K562 (cell line): ENCODE results near the gene FBXO17. TPM values are rescaled to one million over a fixed set of nuclear protein-coding genes. Genes with fewer than 3 reads are reported as not detected.

Experiments used
- ARID2 ChIP-seq: fragments of 450-650 bp; IDR thresholded peaks from 2 replicates; pipeline ENCODE4 v1.6.1; 2017; ENCODE audit warnings: antibody characterized with exemption, mild to moderate bottlenecking
- CBFA2T2 ChIP-seq: fragments of 450-650 bp; conservative IDR thresholded peaks from 2 replicates; pipeline ENCODE4 v1.6.1; 2017; ENCODE audit warnings: mild to moderate bottlenecking
- CBFB ChIP-seq: sonication (generic); formaldehyde crosslinking; IDR thresholded peaks from 2 replicates; pipeline ENCODE4 v1.4.0; 2020; ENCODE audit warnings: mild to moderate bottlenecking, missing genetic modification reagents
- HNRNPL ChIP-seq: fragments of 200-400 bp; formaldehyde crosslinking; IDR thresholded peaks from 2 replicates; pipeline ENCODE4 v1.6.1; 2017; ENCODE audit warnings: low read depth, mild to moderate bottlenecking, low read length
- JUN ChIP-seq, 2 experiments: sonication (generic) in 1 of 2; formaldehyde crosslinking in 1 of 2; IDR thresholded peaks; 2 replicates each; pipeline versions ENCODE4 v1.6.1 to v1.8.0; 2012 to 2022; ENCODE audit warnings: borderline replicate concordance in 2 of 2, mild to moderate bottlenecking in 2 of 2, improper control_type of control experiment in 1 of 2, low read depth in 1 of 2, low read length in 1 of 2, missing genetic modification reagents in 1 of 2
- MAFG ChIP-seq: fragments of 450-650 bp; conservative IDR thresholded peaks from 2 replicates; pipeline ENCODE4 v1.6.1; 2016; ENCODE audit warnings: missing genetic modification characterization, missing compliant biosample characterization
- MTF1 ChIP-seq: fragments of 250-450 bp; sonication (Bioruptor Pico); IDR thresholded peaks from 2 replicates; pipeline ENCODE4 v1.9.0; 2021; ENCODE audit warnings: moderate library complexity, mild to moderate bottlenecking, inconsistent platforms, borderline replicate concordance
- NFRKB ChIP-seq: fragments of 450-650 bp; IDR thresholded peaks from 2 replicates; pipeline ENCODE4 v1.6.1; 2016; ENCODE audit warnings: low read depth
- PTBP1 ChIP-seq: fragments of 200-400 bp; formaldehyde crosslinking; IDR thresholded peaks from 2 replicates; pipeline ENCODE4 v1.6.1; 2017; ENCODE audit warnings: low read depth, low read length
- PTRF ChIP-seq: fragments of 450-650 bp; IDR thresholded peaks from 2 replicates; pipeline ENCODE4 v1.6.1; 2016; ENCODE audit warnings: mild to moderate bottlenecking, missing genetic modification characterization, missing compliant biosample characterization
- RBFOX2 ChIP-seq: fragments of 200-400 bp; formaldehyde crosslinking; IDR thresholded peaks from 2 replicates; pipeline ENCODE4 v1.6.1; 2017; ENCODE audit warnings: low read depth, mild to moderate bottlenecking, low read length, moderate library complexity
- RBM22 ChIP-seq: fragments of 200-400 bp; formaldehyde crosslinking; IDR thresholded peaks from 2 replicates; pipeline ENCODE4 v1.6.1; 2018; ENCODE audit warnings: low read length, low read depth; ENCODE audit not compliant: poor library complexity, severe bottlenecking
- RBM25 ChIP-seq: fragments of 200-400 bp; formaldehyde crosslinking; IDR thresholded peaks from 2 replicates; pipeline ENCODE4 v1.6.1; 2018; ENCODE audit warnings: low read length, low read depth, moderate library complexity; ENCODE audit not compliant: severe bottlenecking
- SMAD4 ChIP-seq: fragments of 250-450 bp; sonication (Bioruptor Pico); conservative IDR thresholded peaks from 2 replicates; pipeline ENCODE4 v1.8.0; 2021; ENCODE audit warnings: inconsistent platforms, mild to moderate bottlenecking, moderate library complexity
- SMARCA4 ChIP-seq: fragments of 450-650 bp; IDR thresholded peaks from 2 replicates; pipeline ENCODE4 v1.6.1; 2016
- ZBTB8A ChIP-seq: fragments of 450-650 bp; IDR thresholded peaks from 2 replicates; pipeline ENCODE4 v1.6.1; 2018; ENCODE audit warnings: mild to moderate bottlenecking, moderate library complexity; ENCODE audit not compliant: partially characterized antibody
- ZNF140 ChIP-seq: fragments of 250-450 bp; sonication (Bioruptor Pico); IDR thresholded peaks from 2 replicates; pipeline ENCODE4 v1.8.0; 2021; ENCODE audit warnings: moderate library complexity, mild to moderate bottlenecking, inconsistent platforms
- ZNF444 ChIP-seq: fragments of 250-450 bp; sonication (Bioruptor Pico); IDR thresholded peaks from 2 replicates; pipeline ENCODE4 v1.4.0; 2020; ENCODE audit warnings: mild to moderate bottlenecking, moderate library complexity
- polyA plus RNA-seq, 8 experiments: library from polyadenylated mRNA; depleted of rRNA in 4 of 8; stranded (reverse) in 5 of 8; unstranded in 3 of 8; fragments of >200 nt; fragmentation: Nextera tagmentation in 2 of 8; fragmentation: Illumina TruSeq in 1 of 8; extraction: Ambion mirVana in 2 of 8; extraction: Trizol in 1 of 8; gene quantifications; 2 replicates each; pipeline versions ENCODE4 v1.2.1 to v1.2.3, GENCODE V29; 2011 to 2014; ENCODE audit warnings: inconsistent platforms in 1 of 8, missing spikeins in 1 of 8
- total RNA-seq, 7 experiments: library from RNA; depleted of rRNA in 6 of 7; stranded (reverse); fragments of >200 nt in 6 of 7; fragmentation: Illumina TruSeq in 2 of 7; extraction: Trizol in 2 of 7; gene quantifications; 2 replicates each; pipeline versions ENCODE4 v1.2.1 to v1.2.3, GENCODE V29; 2011 to 2021; ENCODE audit warnings: low replicate concordance in 1 of 7
- TF ChIP-seq, protein P1 (sequence below): sonication (generic); formaldehyde crosslinking; IDR thresholded peaks from 2 replicates; pipeline ENCODE4 v1.8.0; 2022; ENCODE audit warnings: mild to moderate bottlenecking, missing genetic modification reagents, borderline replicate concordance
- TF ChIP-seq, protein P2 (sequence below): fragments of 250-450 bp; sonication (Bioruptor Pico); IDR thresholded peaks from 2 replicates; pipeline ENCODE4 v1.9.0; 2021; ENCODE audit warnings: mild to moderate bottlenecking, inconsistent platforms
- TF ChIP-seq, protein P3 (sequence below): fragments of 450-650 bp; IDR thresholded peaks from 2 replicates; pipeline ENCODE4 v1.6.1; 2017; ENCODE audit warnings: mild to moderate bottlenecking, moderate library complexity
- TF ChIP-seq, protein P4 (sequence below): sonication (generic); formaldehyde crosslinking; IDR thresholded peaks from 2 replicates; pipeline ENCODE4 v1.8.0; 2023; ENCODE audit warnings: mild to moderate bottlenecking, missing genetic modification reagents

The FBXO17 gene
- total and polyA plus RNA-seq, 9 of the 15 experiments (the other 6 are each of a cell fraction or from before 2014, with no cell fraction given) = 4.1 to 27.1 (median 19.0) TPM

DNA sequence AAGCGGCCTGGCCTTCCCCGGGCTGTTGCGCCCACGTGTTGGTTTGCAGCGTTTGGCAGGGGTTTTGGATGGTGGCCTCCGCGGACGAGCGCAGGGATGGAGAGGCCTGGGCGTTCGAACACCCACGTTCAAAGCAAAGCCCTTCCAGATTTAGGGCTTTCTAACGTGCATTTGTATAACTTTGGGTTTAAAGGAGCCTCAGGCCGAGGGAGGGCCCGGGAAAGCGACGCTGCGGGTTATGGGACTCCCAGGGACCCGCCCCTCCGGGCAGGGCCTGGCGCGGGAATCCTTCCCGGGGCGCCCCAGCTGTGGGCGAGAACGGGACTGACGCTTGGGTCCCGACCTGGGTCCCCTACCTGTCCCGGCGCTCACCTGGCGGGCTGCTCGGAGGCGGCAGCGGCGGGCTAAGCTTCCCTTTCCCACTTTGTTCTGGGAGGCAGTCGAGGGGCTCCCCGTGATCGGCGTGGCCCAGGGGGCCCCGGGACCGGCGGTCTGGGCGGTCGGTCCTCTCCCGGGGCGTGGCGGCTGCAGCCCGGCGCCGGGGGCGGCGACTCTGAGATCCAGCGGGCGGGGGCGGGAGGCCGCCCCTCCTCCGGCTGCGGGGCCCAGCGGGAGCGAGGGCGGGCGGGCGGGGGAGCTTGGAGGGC, at the start of gene FBXO17 (continued):
- TF ChIP-seq, protein P1, sequence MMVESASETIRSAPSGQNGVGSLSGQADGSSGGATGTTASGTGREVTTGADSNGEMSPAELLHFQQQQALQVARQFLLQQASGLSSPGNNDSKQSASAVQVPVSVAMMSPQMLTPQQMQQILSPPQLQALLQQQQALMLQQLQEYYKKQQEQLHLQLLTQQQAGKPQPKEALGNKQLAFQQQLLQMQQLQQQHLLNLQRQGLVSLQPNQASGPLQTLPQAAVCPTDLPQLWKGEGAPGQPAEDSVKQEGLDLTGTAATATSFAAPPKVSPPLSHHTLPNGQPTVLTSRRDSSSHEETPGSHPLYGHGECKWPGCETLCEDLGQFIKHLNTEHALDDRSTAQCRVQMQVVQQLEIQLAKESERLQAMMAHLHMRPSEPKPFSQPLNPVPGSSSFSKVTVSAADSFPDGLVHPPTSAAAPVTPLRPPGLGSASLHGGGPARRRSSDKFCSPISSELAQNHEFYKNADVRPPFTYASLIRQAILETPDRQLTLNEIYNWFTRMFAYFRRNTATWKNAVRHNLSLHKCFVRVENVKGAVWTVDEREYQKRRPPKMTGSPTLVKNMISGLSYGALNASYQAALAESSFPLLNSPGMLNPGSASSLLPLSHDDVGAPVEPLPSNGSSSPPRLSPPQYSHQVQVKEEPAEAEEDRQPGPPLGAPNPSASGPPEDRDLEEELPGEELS (CRISPR knock-in tag) = no peak
- TF ChIP-seq CBFA2T2 (0 out of 2 replicates have a peak, but pooled peaks have one; percentile 3), ZNF140 (CRISPR knock-in tag) (no peak), NFRKB (no peak), RBFOX2 (peak; percentile 75), JUN (IDR thresholded peaks at IDR 0.05; ENCODE audit: borderline replicate concordance, low read depth, low read length) (no peak), JUN (CRISPR knock-in tag; IDR thresholded peaks at IDR 0.05; ENCODE audit: borderline replicate concordance) (no peak), ZNF444 (CRISPR knock-in tag) (no peak), MAFG (tag) (no peak), SMAD4 (0 out of 2 replicates have a peak, but pooled peaks have one; percentile 50), PTRF (tag) (no peak), ZBTB8A (no peak), MTF1 (no peak), RBM25 (peak; percentile 61), ARID2 (no peak), CBFB (CRISPR knock-in tag) (no peak), PTBP1 (no peak), RBM22 (no peak), HNRNPL (no peak), SMARCA4 (no peak)
- TF ChIP-seq, protein P2, sequence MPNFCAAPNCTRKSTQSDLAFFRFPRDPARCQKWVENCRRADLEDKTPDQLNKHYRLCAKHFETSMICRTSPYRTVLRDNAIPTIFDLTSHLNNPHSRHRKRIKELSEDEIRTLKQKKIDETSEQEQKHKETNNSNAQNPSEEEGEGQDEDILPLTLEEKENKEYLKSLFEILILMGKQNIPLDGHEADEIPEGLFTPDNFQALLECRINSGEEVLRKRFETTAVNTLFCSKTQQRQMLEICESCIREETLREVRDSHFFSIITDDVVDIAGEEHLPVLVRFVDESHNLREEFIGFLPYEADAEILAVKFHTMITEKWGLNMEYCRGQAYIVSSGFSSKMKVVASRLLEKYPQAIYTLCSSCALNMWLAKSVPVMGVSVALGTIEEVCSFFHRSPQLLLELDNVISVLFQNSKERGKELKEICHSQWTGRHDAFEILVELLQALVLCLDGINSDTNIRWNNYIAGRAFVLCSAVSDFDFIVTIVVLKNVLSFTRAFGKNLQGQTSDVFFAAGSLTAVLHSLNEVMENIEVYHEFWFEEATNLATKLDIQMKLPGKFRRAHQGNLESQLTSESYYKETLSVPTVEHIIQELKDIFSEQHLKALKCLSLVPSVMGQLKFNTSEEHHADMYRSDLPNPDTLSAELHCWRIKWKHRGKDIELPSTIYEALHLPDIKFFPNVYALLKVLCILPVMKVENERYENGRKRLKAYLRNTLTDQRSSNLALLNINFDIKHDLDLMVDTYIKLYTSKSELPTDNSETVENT (CRISPR knock-in tag) = no peak
- TF ChIP-seq, protein P3, sequence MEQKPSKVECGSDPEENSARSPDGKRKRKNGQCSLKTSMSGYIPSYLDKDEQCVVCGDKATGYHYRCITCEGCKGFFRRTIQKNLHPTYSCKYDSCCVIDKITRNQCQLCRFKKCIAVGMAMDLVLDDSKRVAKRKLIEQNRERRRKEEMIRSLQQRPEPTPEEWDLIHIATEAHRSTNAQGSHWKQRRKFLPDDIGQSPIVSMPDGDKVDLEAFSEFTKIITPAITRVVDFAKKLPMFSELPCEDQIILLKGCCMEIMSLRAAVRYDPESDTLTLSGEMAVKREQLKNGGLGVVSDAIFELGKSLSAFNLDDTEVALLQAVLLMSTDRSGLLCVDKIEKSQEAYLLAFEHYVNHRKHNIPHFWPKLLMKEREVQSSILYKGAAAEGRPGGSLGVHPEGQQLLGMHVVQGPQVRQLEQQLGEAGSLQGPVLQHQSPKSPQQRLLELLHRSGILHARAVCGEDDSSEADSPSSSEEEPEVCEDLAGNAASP = no peak
- TF ChIP-seq, protein P4, sequence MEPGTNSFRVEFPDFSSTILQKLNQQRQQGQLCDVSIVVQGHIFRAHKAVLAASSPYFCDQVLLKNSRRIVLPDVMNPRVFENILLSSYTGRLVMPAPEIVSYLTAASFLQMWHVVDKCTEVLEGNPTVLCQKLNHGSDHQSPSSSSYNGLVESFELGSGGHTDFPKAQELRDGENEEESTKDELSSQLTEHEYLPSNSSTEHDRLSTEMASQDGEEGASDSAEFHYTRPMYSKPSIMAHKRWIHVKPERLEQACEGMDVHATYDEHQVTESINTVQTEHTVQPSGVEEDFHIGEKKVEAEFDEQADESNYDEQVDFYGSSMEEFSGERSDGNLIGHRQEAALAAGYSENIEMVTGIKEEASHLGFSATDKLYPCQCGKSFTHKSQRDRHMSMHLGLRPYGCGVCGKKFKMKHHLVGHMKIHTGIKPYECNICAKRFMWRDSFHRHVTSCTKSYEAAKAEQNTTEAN (CRISPR knock-in tag) = no peak
